Kasumi-1 (cell line): ENCODE data around the gene ATL2.

ENCODE experiments used
- DNase-seq, 2 experiments: peaks; one replicate each; lab custom pipeline; 2025; lab: John Stamatoyannopoulos, UW

Gene ATL2

DNA sequence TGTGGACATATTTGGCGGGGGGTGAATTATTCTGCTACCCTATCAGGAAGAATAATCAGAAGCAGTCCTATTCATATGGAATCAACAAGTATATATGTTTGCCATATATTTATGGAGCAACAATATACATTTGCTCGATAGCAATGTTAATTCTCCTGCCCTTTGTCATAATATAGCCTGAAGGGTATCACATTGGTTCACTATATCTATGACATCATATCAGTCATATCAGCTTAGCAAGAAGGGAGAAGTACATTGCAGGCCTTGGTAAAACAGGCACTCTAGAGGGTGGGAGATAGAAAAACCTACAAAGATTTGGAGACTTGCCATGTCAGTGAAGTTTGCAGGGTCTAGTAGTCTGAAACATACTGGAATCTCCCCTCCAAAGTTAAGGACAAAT lies 128.4 kb downstream of the ATL2 start:
- no peak for DNase-seq

DNA sequence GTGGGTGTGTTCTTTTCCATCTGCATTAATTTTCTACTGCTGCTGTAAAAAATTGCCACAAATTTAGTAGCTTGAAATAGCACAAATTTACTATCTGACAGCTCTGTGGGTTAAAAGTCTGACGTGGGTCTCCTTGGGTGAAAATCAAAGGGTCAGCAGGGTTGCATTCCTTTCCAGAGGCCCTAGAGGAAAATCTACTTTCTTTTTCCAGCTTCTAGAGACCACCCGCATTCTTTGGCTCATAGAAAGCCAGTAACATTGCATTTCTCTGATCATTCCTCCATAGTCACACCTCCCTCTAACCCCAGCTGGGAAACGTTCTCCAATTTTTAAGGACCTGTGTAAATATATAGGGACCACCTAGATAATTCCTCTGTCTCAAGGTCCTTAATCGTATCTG lies 128.8 kb downstream of the ATL2 start:
- DNase-seq = no peak

DNA sequence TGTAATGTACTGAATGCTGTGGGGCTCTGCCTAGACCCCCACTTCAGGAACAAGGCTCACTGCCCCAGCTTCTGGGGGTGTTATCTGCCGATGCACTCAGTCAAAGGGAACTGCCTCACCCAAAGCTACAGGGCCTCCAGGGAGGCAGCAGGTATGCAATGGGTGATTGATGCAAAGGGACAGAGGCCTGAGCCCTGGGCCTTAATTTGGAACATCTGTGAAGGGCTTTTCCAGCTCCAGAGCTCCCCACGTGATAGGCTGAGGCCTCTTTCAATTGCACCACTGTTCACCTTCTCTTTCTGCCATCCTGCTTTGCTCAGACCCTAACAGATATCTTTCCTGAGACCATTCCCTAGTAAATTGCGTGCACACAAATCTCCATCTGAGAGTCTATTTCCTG lies 131.0 kb downstream of the ATL2 start:
- DNase-seq = no peak

GRCh38 chr2:38245114-38245641 lies 131.9 kb downstream of the ATL2 start:
- no peak for DNase-seq

DNA sequence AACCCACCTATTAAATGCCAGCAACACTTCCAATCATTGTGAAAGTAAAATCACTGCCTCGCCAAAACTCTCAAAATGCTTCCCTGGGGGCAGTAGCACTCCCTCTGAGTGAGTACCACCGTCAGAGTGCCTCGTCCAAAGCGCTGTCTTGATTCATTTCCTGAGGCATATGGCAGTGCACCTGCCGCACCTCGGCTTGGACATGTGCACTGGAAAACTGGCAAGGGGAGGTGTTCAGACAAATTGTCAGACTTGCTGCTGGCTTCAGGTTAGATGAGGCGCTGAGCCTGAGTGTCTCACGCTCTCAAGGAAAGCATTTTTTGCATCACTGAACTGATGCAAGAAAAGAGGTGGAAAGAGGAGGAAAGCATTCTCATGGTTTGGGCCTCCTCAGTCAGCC lies 132.8 kb downstream of the ATL2 start:
- DNase-seq = no peak
